Umbilical cord (tissue), 2 donors: ENCODE measurements around the gene ATP2B2. TPM values are rescaled to one million over a fixed set of nuclear protein-coding genes. Genes with fewer than 3 reads are reported as not detected.

Experiments
- DNase-seq: peaks from one replicate; pipeline ENCODE4 v3.0.0-alpha.2; 2015; ENCODE audit warnings: low spot score
- total RNA-seq: library from RNA; depleted of rRNA; stranded (reverse); fragments of >200 nt; gene quantifications from one replicate; pipeline ENCODE4 v1.2.3, GENCODE V29; 2014; ENCODE audit warnings: low replicate concordance; ENCODE audit not compliant: insufficient read depth

Gene ATP2B2
- total RNA-seq, 1 donor from 2014 or later: 1.4 TPM

GRCh38 chr3:10401990-10402761 lies 103.2 kb downstream of the ATP2B2 start:
- DNase-seq: no peak

- no peak for DNase-seq
Observed at GRCh38 chr3:10400749-10401495, 104.5 kb downstream of the ATP2B2 start.

GRCh38 chr3:10400050-10400748 lies 105.2 kb downstream of the ATP2B2 start:
- DNase-seq: no peak

- no peak for DNase-seq
Observed at GRCh38 chr3:10399634-10400033, 105.8 kb downstream of the ATP2B2 start.

- DNase-seq: no peak
Observed at GRCh38 chr3:10398341-10398740, 107.0 kb downstream of the ATP2B2 start.

- DNase-seq: no peak
Observed at GRCh38 chr3:10397879-10398278, 107.5 kb downstream of the ATP2B2 start.

- DNase-seq: no peak
Observed at GRCh38 chr3:10396931-10397330, 108.5 kb downstream of the ATP2B2 start.

GRCh38 chr3:10396083-10396482 lies 109.3 kb downstream of the ATP2B2 start:
- DNase-seq: no peak

- DNase-seq: no peak
Observed at GRCh38 chr3:10395671-10396070, 109.7 kb downstream of the ATP2B2 start.

- DNase-seq: no peak
Observed at GRCh38 chr3:10395196-10395595, 110.2 kb downstream of the ATP2B2 start.

GRCh38 chr3:10394491-10395025 lies 110.8 kb downstream of the ATP2B2 start:
- DNase-seq: no peak

- no peak for DNase-seq
Observed at GRCh38 chr3:10393514-10393913, 111.9 kb downstream of the ATP2B2 start.

- DNase-seq: no peak
Observed at GRCh38 chr3:10392906-10393461, 112.4 kb downstream of the ATP2B2 start.

- DNase-seq: no peak
Observed at GRCh38 chr3:10392244-10392643, 113.1 kb downstream of the ATP2B2 start.

GRCh38 chr3:10391391-10391790 lies 114.0 kb downstream of the ATP2B2 start:
- no peak for DNase-seq

GRCh38 chr3:10390641-10391373 lies 114.6 kb downstream of the ATP2B2 start:
- no peak for DNase-seq

GRCh38 chr3:10389995-10390394 lies 115.4 kb downstream of the ATP2B2 start:
- DNase-seq: no peak

GRCh38 chr3:10389339-10389738 lies 116.0 kb downstream of the ATP2B2 start:
- DNase-seq: no peak

- DNase-seq: no peak
Observed at GRCh38 chr3:10387881-10388609, 117.3 kb downstream of the ATP2B2 start.

GRCh38 chr3:10386121-10386520 lies 119.3 kb downstream of the ATP2B2 start:
- DNase-seq: no peak
